CD1c-positive myeloid dendritic cell (primary cell): ENCODE measurements around the gene RNF207.

Experiments
- DNase-seq: peaks from one replicate; pipeline ENCODE4 v3.0.0-alpha.2; 2016; ENCODE audit errors: extremely low spot score

Gene RNF207

GRCh38 chr1:6249739-6250689 is 44.1 kb downstream of the RNF207 start:
- no peak for DNase-seq

- DNase-seq: no peak
Measured at GRCh38 chr1:6251233-6251632, 45.3 kb downstream of the RNF207 start.

- no peak for DNase-seq
Measured at GRCh38 chr1:6251681-6252373, 45.9 kb downstream of the RNF207 start.

- no peak for DNase-seq
Measured at GRCh38 chr1:6252374-6252710, 46.4 kb downstream of the RNF207 start.

GRCh38 chr1:6253380-6253779 is 47.5 kb downstream of the RNF207 start:
- no peak for DNase-seq

- DNase-seq: no peak
Measured at GRCh38 chr1:6254691-6255090, 48.8 kb downstream of the RNF207 start.

GRCh38 chr1:6256645-6257044 is 50.7 kb downstream of the RNF207 start:
- no peak for DNase-seq

GRCh38 chr1:6257541-6258069 is 51.7 kb downstream of the RNF207 start:
- no peak for DNase-seq

GRCh38 chr1:6258675-6259074 is 52.8 kb downstream of the RNF207 start:
- no peak for DNase-seq

GRCh38 chr1:6259491-6260362 is 53.8 kb downstream of the RNF207 start:
- DNase-seq: peak; percentile 91

- peak; percentile 18 for DNase-seq
Measured at GRCh38 chr1:6260433-6260934, 54.6 kb downstream of the RNF207 start.

- DNase-seq: peak; percentile 67
Measured at GRCh38 chr1:6260961-6261614, 55.2 kb downstream of the RNF207 start, which contains the start of gene GPR153. Gene GPR153 (minus strand): TSS chr1:6261098. CDS start chr1:6254905, 6,193 bp downstream.

- DNase-seq: no peak
Measured at GRCh38 chr1:6261615-6261995, 55.7 kb downstream of the RNF207 start.

GRCh38 chr1:6262555-6263420 is 56.9 kb downstream of the RNF207 start:
- no peak for DNase-seq

- DNase-seq: no peak
Measured at GRCh38 chr1:6263716-6264115, 57.8 kb downstream of the RNF207 start.

- no peak for DNase-seq
Measured at GRCh38 chr1:6265151-6265550, 59.2 kb downstream of the RNF207 start.

- no peak for DNase-seq
Measured at GRCh38 chr1:6266641-6267040, 60.7 kb downstream of the RNF207 start.

GRCh38 chr1:6267686-6268322 is 61.9 kb downstream of the RNF207 start:
- DNase-seq: no peak

GRCh38 chr1:6268415-6268814 is 62.5 kb downstream of the RNF207 start:
- DNase-seq: no peak

GRCh38 chr1:6269296-6269695 is 63.4 kb downstream of the RNF207 start:
- no peak for DNase-seq
